ENCODE measurements around the gene RGS11. TPM values are rescaled to one million over a fixed set of nuclear protein-coding genes. Genes with fewer than 3 reads are reported as not detected.

RGS11 gene
- total and polyA plus RNA-seq, 12 donors, result 1.9 to 36.4 (median 12.5) TPM

- no peak for ATAC-seq
- 59 to 73% methylated on average over 4 of the region's 4 CpGs for WGBS, 2 donors
Observed at GRCh38 chr16:220021-220420, 55.7 kb downstream of the RGS11 start.

More at GRCh38 chr16:220021-220420, 55.7 kb downstream of the RGS11 start:
- no peak for TF ChIP-seq CTCF (IDR thresholded peaks at IDR 0.05)
- DNase-seq, result no peak
- Histone ChIP-seq H3K4me1 (no peaks in the 10 kb centered on the region), H3K4me3 (no peak overlapping the region), H3K36me3 (peaks cover 0 to 100% (median 74%) of the 10 kb centered on the region in 9 donors), H3K27ac (no peak overlapping the region), H3K27me3 (no peaks in the 10 kb centered on the region), H3K9me3 (no peaks in the 10 kb centered on the region)
- intact Hi-C loops (cut with DNase I), result loop anchor here in 1 of 10 donors (10.0 kb wide), 1 partner anchor 135 kb away; the partner anchor contains the start of gene AXIN1

Other genes with a start within 250 kb of the RGS11 start
- 10 to 100 TPM in 7 of 10 donors, 1 to 10 TPM in 3; 9.1 to 11.8 (median 10.5) TPM for gene POLR3K, start 222.3 kb downstream of the RGS11 start, total RNA-seq
- 10 to 100 TPM in 1 of 2 donors, 1 to 10 TPM in 1; 6.7 to 19.2 TPM for gene POLR3K, start 222.3 kb downstream of the RGS11 start, polyA plus RNA-seq
- gene SNRNP25, start 222.1 kb downstream of the RGS11 start, total RNA-seq, result 10 to 100 TPM; 45.6 to 86.6 (median 56.6) TPM
- gene SNRNP25, start 222.1 kb downstream of the RGS11 start, polyA plus RNA-seq, result 100 to 1,000 TPM in 1 of 2 donors, 10 to 100 TPM in 1; 80.4 to 109 TPM
- gene RHBDF1, start 203.3 kb downstream of the RGS11 start, total RNA-seq, result 10 to 100 TPM; 18.5 to 27.8 (median 24.3) TPM
- gene RHBDF1, start 203.3 kb downstream of the RGS11 start, polyA plus RNA-seq, result 10 to 100 TPM; 36.9 to 89.8 TPM
- 10 to 100 TPM; 32.2 to 44.7 (median 38.6) TPM for gene MPG, start 197.7 kb downstream of the RGS11 start, total RNA-seq
- gene MPG, start 197.7 kb downstream of the RGS11 start, polyA plus RNA-seq, result 10 to 100 TPM; 68.2 to 88.5 TPM
- 10 to 100 TPM; 19.0 to 28.8 (median 22.3) TPM for gene NPRL3, start 137.3 kb downstream of the RGS11 start, total RNA-seq
- 10 to 100 TPM; 16.2 to 19.6 TPM for gene NPRL3, start 137.3 kb downstream of the RGS11 start, polyA plus RNA-seq
- not detected for gene HBZ, start 123.3 kb downstream of the RGS11 start, total RNA-seq
- gene HBZ, start 123.3 kb downstream of the RGS11 start, polyA plus RNA-seq, result under 1 TPM in 1 of 2 donors, not detected in 1; 0.14 TPM
- gene HBM, start 110.0 kb downstream of the RGS11 start, total RNA-seq, result under 1 TPM in 2 of 10 donors, not detected in 8; 0.56 to 0.61 TPM
- gene HBM, start 110.0 kb downstream of the RGS11 start, polyA plus RNA-seq, result not detected
- 1,000 to 10,000 TPM in 1 of 10 donors, 100 to 1,000 TPM in 5, 10 to 100 TPM in 4; 78.7 to 1,146 (median 107) TPM for gene HBA2, start 103.1 kb downstream of the RGS11 start, total RNA-seq
- 10 to 100 TPM in 1 of 2 donors, 1 to 10 TPM in 1; 2.9 to 84.6 TPM for gene HBA2, start 103.1 kb downstream of the RGS11 start, polyA plus RNA-seq
- gene HBA1, start 99.3 kb downstream of the RGS11 start, total RNA-seq, result 1,000 to 10,000 TPM in 1 of 10 donors, 100 to 1,000 TPM in 9; 114 to 1,150 (median 192) TPM
- gene HBA1, start 99.3 kb downstream of the RGS11 start, polyA plus RNA-seq, result 10 to 100 TPM in 1 of 2 donors, 1 to 10 TPM in 1; 2.1 to 27.1 TPM
- gene HBQ1, start 95.5 kb downstream of the RGS11 start, total RNA-seq, result not detected
- under 1 TPM in 1 of 2 donors, not detected in 1; 0.09 TPM for gene HBQ1, start 95.5 kb downstream of the RGS11 start, polyA plus RNA-seq
- gene LUC7L, start 46.5 kb downstream of the RGS11 start, total RNA-seq, result 10 to 100 TPM; 14.4 to 29.7 (median 20.4) TPM
- gene LUC7L, start 46.5 kb downstream of the RGS11 start, polyA plus RNA-seq, result 100 to 1,000 TPM in 1 of 2 donors, 10 to 100 TPM in 1; 21.3 to 139 TPM
- 100 to 1,000 TPM; 114 to 200 (median 161) TPM for gene FAM234A, start 41.1 kb downstream of the RGS11 start, total RNA-seq
- gene FAM234A, start 41.1 kb downstream of the RGS11 start, polyA plus RNA-seq, result 10 to 100 TPM; 70.5 to 97.9 TPM
- 10 to 100 TPM in 4 of 10 donors, 1 to 10 TPM in 6; 4.8 to 16.9 (median 9.1) TPM for gene ARHGDIG, start 4.6 kb upstream of the RGS11 start, total RNA-seq
- gene ARHGDIG, start 4.6 kb upstream of the RGS11 start, polyA plus RNA-seq, result 10 to 100 TPM in 1 of 2 donors, under 1 TPM in 1; 0.17 to 10.7 TPM
- 10 to 100 TPM in 1 of 10 donors, 1 to 10 TPM in 8, under 1 TPM in 1; 0.55 to 14.0 (median 3.2) TPM for gene PDIA2, start 7.2 kb upstream of the RGS11 start, total RNA-seq
- 1 to 10 TPM in 1 of 2 donors, under 1 TPM in 1; 0.32 to 2.6 TPM for gene PDIA2, start 7.2 kb upstream of the RGS11 start, polyA plus RNA-seq
- gene AXIN1, start 76.8 kb upstream of the RGS11 start, total RNA-seq, result 10 to 100 TPM in 4 of 10 donors, 1 to 10 TPM in 6; 7.7 to 16.1 (median 9.2) TPM
- 10 to 100 TPM in 1 of 2 donors, 1 to 10 TPM in 1; 9.4 to 14.9 TPM for gene AXIN1, start 76.8 kb upstream of the RGS11 start, polyA plus RNA-seq
- gene MRPL28, start 94.6 kb upstream of the RGS11 start, total RNA-seq, result 10 to 100 TPM; 64.9 to 78.6 (median 74.6) TPM
- gene MRPL28, start 94.6 kb upstream of the RGS11 start, polyA plus RNA-seq, result 100 to 1,000 TPM; 134 to 169 TPM
- gene PGAP6, start 106.0 kb upstream of the RGS11 start, total RNA-seq, result 10 to 100 TPM; 27.1 to 57.3 (median 33.1) TPM
- 10 to 100 TPM; 27.8 to 45.3 TPM for gene PGAP6, start 106.0 kb upstream of the RGS11 start, polyA plus RNA-seq
- 10 to 100 TPM; 57.8 to 97.0 (median 75.4) TPM for gene NME4, start 121.3 kb upstream of the RGS11 start, total RNA-seq
- gene NME4, start 121.3 kb upstream of the RGS11 start, polyA plus RNA-seq, result 10 to 100 TPM; 48.1 to 97.2 TPM
- 10 to 100 TPM in 7 of 10 donors, 1 to 10 TPM in 3; 7.0 to 17.4 (median 11.6) TPM for gene DECR2, start 125.9 kb upstream of the RGS11 start, total RNA-seq
- gene DECR2, start 125.9 kb upstream of the RGS11 start, polyA plus RNA-seq, result 10 to 100 TPM in 1 of 2 donors, 1 to 10 TPM in 1; 9.3 to 26.0 TPM
- 10 to 100 TPM; 16.6 to 40.3 (median 30.4) TPM for gene RAB11FIP3, start 149.7 kb upstream of the RGS11 start, total RNA-seq
- 10 to 100 TPM; 22.7 to 28.5 TPM for gene RAB11FIP3, start 149.7 kb upstream of the RGS11 start, polyA plus RNA-seq